ENCODE data around the gene HNMT.

- no peak for TF ChIP-seq EZH2phosphoT487 (IDR thresholded peaks at IDR 0.05; ENCODE audit: borderline replicate concordance, low read length)
- no peak for TF ChIP-seq CTCF (IDR thresholded peaks at IDR 0.05; ENCODE audit: low read depth, low read length, poor library complexity, severe bottlenecking)
Observed at GRCh38 chr2:137960223-137960622, 4.0 kb upstream of the HNMT start.
